Natural killer cell (primary cell): ENCODE data around the gene DGKB. TPM values are rescaled to one million over a fixed set of nuclear protein-coding genes. Genes with fewer than 3 reads are reported as not detected.

Experiments
- ATAC-seq, 3 donors: fragments of 150-1000 bp in 2 of 3; fragments of 200-7000 bp in 1 of 3; cut with Tn5 transposase; 1 replicate in 1 of 3; 2 replicates in 2 of 3; pipeline ENCODE4 v1.10.0; 2021; ENCODE audit warnings: mild to moderate bottlenecking in 2 of 3, moderate library complexity in 2 of 3
- DNase-seq, 2 donors: peaks; one replicate each; pipeline versions ENCODE4 v3.0.0 to v3.0.0-alpha.2; 2013 to 2021; ENCODE audit warnings: mixed read lengths in 1 of 2
- H3K27ac ChIP-seq: one replicate; pipeline ENCODE4 v1.5.1; 2013; ENCODE audit warnings: mild to moderate bottlenecking, low read length
- H3K27me3 ChIP-seq: one replicate; pipeline ENCODE4 v1.6.1; 2013; ENCODE audit warnings: low read length; ENCODE audit not compliant: control insufficient read depth, insufficient read depth
- H3K36me3 ChIP-seq: one replicate; pipeline ENCODE4 v1.6.1; 2013; ENCODE audit warnings: low read length; ENCODE audit not compliant: control insufficient read depth, insufficient read depth
- H3K4me1 ChIP-seq: one replicate; pipeline ENCODE4 v1.6.1; 2013; ENCODE audit warnings: low read length; ENCODE audit not compliant: control insufficient read depth, insufficient read depth
- H3K4me3 ChIP-seq: one replicate; pipeline ENCODE4 v1.5.1; 2013; ENCODE audit warnings: low read length
- H3K9me3 ChIP-seq: one replicate; pipeline ENCODE4 v1.6.1; 2013; ENCODE audit warnings: low read length; ENCODE audit not compliant: control insufficient read depth, insufficient read depth
- H3K27ac Mint-ChIP-seq, 2 donors: one replicate each; pipeline ENCODE4 v1.8.0; 2022; ENCODE audit warnings: mild to moderate bottlenecking in 2 of 2, mixed read lengths in 2 of 2, moderate library complexity in 1 of 2
- H3K27me3 Mint-ChIP-seq, 2 donors: one replicate each; pipeline ENCODE4 v1.8.0; 2022; ENCODE audit warnings: low read depth in 2 of 2, mixed read lengths in 2 of 2
- H3K36me3 Mint-ChIP-seq: one replicate; pipeline ENCODE4 v1.8.0; 2022; ENCODE audit warnings: mixed read lengths
- H3K4me1 Mint-ChIP-seq, 2 donors: one replicate each; pipeline ENCODE4 v1.8.0; 2022; ENCODE audit warnings: mixed read lengths in 2 of 2
- H3K4me3 Mint-ChIP-seq: one replicate; pipeline ENCODE4 v1.8.0; 2022; ENCODE audit warnings: mild to moderate bottlenecking, moderate library complexity, mixed read lengths
- H3K9me3 Mint-ChIP-seq, 2 donors: one replicate each; pipeline ENCODE4 v1.8.0; 2022; ENCODE audit warnings: mixed read lengths in 2 of 2
- CTCF ChIP-seq: fragments of 200-600 bp; IDR thresholded peaks from one replicate; pipeline ENCODE4 v1.8.0; 2022; ENCODE audit warnings: antibody characterized with exemption
- WGBS: methylation state at CpG from one replicate; pipeline ENCODE4 v1.1.7; 2013; ENCODE audit warnings: missing lambda C conversion rate; ENCODE audit not compliant: insufficient coverage; 5-methylcytosine and 5-hydroxymethylcytosine counted together
- intact Hi-C: fragments of 100-400 bp; cut with micrococcal nuclease; formaldehyde crosslinking; loops from one replicate; pipeline ENCODE4 v1.14.2; 2022
- total RNA-seq, 4 donors: library from RNA; stranded (reverse); fragments of 120-200 nt in 1 of 4; gene quantifications; one replicate each; pipeline versions ENCODE4 v1.2.3 to v1.2.4, GENCODE V29; 2013 to 2022

DGKB gene
- total RNA-seq, 3 donors from 2014 or later (not counting 1 experiment from before 2014, with no cell fraction given): not detected

DNA sequence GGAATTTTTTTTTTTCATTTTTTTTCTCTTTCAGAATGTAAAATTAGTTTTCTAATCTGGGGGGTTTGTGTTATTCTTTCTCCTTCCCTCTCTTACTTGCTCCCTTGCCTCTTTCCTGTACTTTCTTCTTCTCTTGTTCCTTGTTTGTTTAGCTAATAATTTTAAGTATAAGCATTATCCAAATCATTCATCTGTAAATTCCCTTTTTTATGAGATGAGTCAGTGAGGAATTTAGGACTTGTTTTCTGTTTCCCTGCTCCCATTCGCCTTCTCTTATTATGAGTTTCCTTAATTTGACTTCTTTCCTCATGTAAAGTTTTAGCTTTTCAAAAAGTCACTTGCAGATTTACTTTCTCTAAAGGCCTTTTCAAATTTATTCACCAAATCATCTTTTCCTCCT, 758.4 kb downstream of the DGKB start:
- ATAC-seq (no peak), DNase-seq (no peak)
- Histone ChIP-seq H3K9me3 (no peaks in the 10 kb centered on the region), H3K27ac (no peak overlapping the region), H3K4me3 (no peak overlapping the region), H3K36me3 (no peaks in the 10 kb centered on the region), H3K27me3 (no peaks in the 10 kb centered on the region), H3K4me1 (no peaks in the 10 kb centered on the region)
- H3K9me3 Mint-ChIP-seq: peaks cover 6 to 13% of the 10 kb centered on the region in 2 donors
- H3K4me3 Mint-ChIP-seq: no peak overlapping the region
- no peak for TF ChIP-seq CTCF
- no peak overlapping the region for H3K27ac Mint-ChIP-seq
- WGBS: 92% methylated on average over 1 of the region's 1 CpG
- H3K36me3 Mint-ChIP-seq: no peaks in the 10 kb centered on the region
- intact Hi-C loops: no loop called here
- no peaks in the 10 kb centered on the region for H3K27me3 Mint-ChIP-seq
- no peaks in the 10 kb centered on the region for H3K4me1 Mint-ChIP-seq

- Histone ChIP-seq H3K4me3 (no peak overlapping the region), H3K36me3 (no peaks in the 10 kb centered on the region), H3K27me3 (no peaks in the 10 kb centered on the region), H3K4me1 (no peaks in the 10 kb centered on the region), H3K27ac (no peak overlapping the region), H3K9me3 (no peaks in the 10 kb centered on the region)
- peaks cover 4 to 10% of the 10 kb centered on the region in 2 donors for H3K9me3 Mint-ChIP-seq
- no peaks in the 10 kb centered on the region for H3K36me3 Mint-ChIP-seq
- 80% methylated on average over 2 of the region's 2 CpGs for WGBS
- H3K27me3 Mint-ChIP-seq: no peaks in the 10 kb centered on the region
- no peak for DNase-seq
- no peak overlapping the region for H3K27ac Mint-ChIP-seq
- H3K4me3 Mint-ChIP-seq: no peak overlapping the region
- no peak for TF ChIP-seq CTCF
- intact Hi-C loops: no loop called here
- ATAC-seq: no peak
- H3K4me1 Mint-ChIP-seq: no peaks in the 10 kb centered on the region
These were observed 764.9 kb downstream of the DGKB start for GRCh38 chr7:14137676-14138075.

- Mint-ChIP-seq H3K27me3 (no peaks in the 10 kb centered on the region), H3K4me1 (no peaks in the 10 kb centered on the region), H3K9me3 (peaks cover 4 to 7% of the 10 kb centered on the region in 2 donors), H3K4me3 (no peak overlapping the region), H3K27ac (no peak overlapping the region), H3K36me3 (no peaks in the 10 kb centered on the region)
- Histone ChIP-seq H3K4me1 (no peaks in the 10 kb centered on the region), H3K4me3 (no peak overlapping the region), H3K27ac (no peak overlapping the region), H3K36me3 (no peaks in the 10 kb centered on the region), H3K9me3 (no peaks in the 10 kb centered on the region), H3K27me3 (no peaks in the 10 kb centered on the region)
- intact Hi-C loops: no loop called here
- TF ChIP-seq CTCF: no peak
- ATAC-seq (no peak), DNase-seq (no peak)
- 67% methylated on average over 1 of the region's 1 CpG for WGBS
These were observed 768.8 kb downstream of the DGKB start for GRCh38 chr7:14133752-14134151.

GRCh38 chr7:14125998-14126397, 776.6 kb downstream of the DGKB start:
- intact Hi-C loops: no loop called here
- H3K27me3 Mint-ChIP-seq: no peaks in the 10 kb centered on the region
- H3K4me3 Mint-ChIP-seq: no peak overlapping the region
- no peak for DNase-seq
- no peaks in the 10 kb centered on the region for H3K4me1 ChIP-seq
- H3K27me3 ChIP-seq: no peaks in the 10 kb centered on the region
- no peak for ATAC-seq
- WGBS: 91% methylated on average over 3 of the region's 3 CpGs
- no peaks in the 10 kb centered on the region for H3K4me1 Mint-ChIP-seq
- H3K27ac Mint-ChIP-seq: no peak overlapping the region
- peaks cover 2 to 6% of the 10 kb centered on the region in 2 donors for H3K9me3 Mint-ChIP-seq
- no peak overlapping the region for H3K4me3 ChIP-seq
- no peak for TF ChIP-seq CTCF
- H3K9me3 ChIP-seq: no peaks in the 10 kb centered on the region
- no peak overlapping the region for H3K27ac ChIP-seq
- no peaks in the 10 kb centered on the region for H3K36me3 Mint-ChIP-seq
- H3K36me3 ChIP-seq: no peaks in the 10 kb centered on the region
